Measurements from ENCODE around the gene MLH3.

The MLH3 gene

DNA sequence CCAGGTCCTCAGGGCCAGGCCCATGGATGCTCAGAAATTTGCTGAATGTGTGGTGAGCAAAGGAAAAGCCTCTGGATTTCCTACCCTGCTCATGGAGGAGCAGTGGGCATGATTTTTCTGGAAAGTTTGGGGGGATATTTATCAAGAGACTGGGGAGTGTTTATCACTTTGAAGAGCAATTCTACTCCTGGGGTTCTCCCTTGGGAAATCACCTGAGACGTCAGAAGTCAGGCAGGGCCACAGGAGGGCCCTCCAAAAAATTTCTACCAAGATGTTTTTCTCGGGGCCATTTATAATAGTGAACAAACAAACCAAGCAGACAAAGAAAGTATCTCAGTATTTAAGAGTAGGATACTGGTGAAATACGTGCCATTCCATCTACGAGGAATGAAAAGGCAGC lies 68.6 kb downstream of the MLH3 start:
- no peak for DNase-seq

GRCh38 chr14:74981833-74982232 lies 69.4 kb downstream of the MLH3 start:
- no peak for DNase-seq

DNA sequence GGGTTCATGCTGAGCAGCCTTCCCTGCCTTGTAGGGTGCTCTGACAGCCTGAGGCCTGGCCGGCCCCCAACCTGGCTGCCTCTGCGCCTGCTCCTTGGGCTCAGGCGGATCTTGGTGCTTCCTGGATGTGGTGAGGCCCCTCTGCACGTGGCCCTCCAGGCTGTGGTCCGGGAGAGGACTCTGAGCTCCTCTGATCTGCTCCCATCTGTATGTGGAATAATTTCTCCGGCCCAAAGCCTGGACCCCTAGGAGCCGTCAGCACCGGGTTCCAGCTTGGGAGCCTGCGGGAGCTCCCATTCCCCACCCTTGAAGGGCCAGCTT lies 69.8 kb downstream of the MLH3 start:
- no peak for DNase-seq

GRCh38 chr14:74980731-74981461 lies 70.4 kb downstream of the MLH3 start:
- no peak for DNase-seq

GRCh38 chr14:74980398-74980730 lies 70.9 kb downstream of the MLH3 start:
- no peak for DNase-seq

- no peak for DNase-seq
These were observed 71.5 kb downstream of the MLH3 start for GRCh38 chr14:74979442-74980397.

- DNase-seq, result no peak
These were observed 72.2 kb downstream of the MLH3 start for GRCh38 chr14:74979029-74979428.

- DNase-seq, result no peak
These were observed 72.8 kb downstream of the MLH3 start for GRCh38 chr14:74978416-74978947.

- no peak for DNase-seq
These were observed 73.3 kb downstream of the MLH3 start for GRCh38 chr14:74977901-74978385.

- no peak for DNase-seq
These were observed 73.9 kb downstream of the MLH3 start for GRCh38 chr14:74977164-74977900.

DNA sequence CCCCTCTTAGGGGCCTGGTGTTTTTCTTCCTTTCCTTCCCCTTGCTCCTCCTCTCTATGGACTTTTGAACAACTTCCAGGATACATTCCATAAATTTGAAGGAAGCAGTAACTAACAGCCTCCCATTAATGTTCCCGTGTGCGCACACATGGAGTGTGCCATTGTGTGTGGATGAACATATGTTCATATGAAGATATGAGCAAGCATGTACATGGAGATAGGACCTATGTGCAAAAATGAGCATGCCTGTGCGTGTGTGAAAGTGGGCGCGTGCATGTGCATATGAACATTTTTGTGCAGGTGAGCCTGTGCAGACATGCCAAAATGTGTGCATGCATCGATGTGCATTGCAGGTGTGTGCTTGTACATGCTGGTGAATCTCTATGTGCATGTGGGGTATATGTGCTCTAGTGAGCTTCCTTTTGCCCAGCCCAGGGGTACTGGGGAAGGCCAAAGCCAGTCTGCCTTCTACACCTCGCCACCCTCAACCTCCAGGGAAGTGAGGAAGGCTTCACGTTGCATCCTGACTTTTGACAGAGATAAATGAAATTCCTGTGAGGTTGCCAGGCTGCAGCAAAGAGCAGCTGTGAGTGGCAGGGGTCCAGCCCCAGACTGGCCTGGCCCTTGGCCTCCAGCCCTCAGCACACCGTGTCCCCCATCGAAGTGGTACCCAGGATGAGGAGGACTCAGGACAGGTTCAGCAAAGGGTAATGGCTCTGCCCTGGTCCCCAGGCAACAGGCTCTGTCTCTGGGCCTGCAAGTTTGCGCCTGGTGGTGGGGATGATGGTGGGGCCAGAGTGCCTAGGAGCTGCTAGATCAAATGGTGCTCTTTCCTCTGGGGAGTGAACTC lies 74.8 kb downstream of the MLH3 start:
- DNase-seq, result no peak

DNA sequence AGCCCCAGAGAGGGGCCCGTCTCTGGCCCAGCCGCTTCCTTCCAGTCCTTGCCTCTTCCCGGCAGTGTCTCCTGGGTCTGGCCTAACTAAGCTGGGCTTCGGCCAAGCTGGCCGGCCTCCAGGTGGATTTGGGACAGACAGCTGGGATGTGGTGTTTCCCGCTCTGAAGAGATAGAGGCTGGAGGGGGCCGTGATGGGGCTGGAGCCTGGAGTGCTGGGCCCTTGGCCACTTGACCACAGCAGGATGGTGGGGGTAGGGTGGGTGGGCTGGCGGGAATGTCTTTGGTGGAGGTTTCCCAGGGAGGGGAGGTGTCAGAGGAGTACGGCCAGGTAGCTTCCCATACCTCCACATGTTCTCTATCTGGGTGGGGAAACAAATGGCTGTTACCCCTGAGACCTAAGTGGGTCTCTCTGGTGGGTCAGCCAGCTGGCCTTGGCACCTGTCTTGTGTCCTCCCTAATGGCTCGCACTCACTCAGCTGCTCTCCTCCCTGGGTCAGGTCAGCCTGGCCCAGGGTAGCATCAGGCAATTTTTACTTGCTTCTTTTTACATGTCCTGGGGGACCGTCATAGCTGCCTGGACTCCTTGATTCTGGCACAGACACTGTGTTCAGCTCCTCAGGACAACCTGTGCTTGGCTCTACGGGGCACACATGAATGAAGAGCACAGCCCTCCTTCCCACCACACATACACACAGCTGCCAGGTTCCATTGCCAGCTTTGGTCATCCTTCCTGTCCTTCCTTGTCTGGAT lies 76.0 kb downstream of the MLH3 start:
- no peak for DNase-seq

GRCh38 chr14:74974364-74975058 lies 76.8 kb downstream of the MLH3 start:
- no peak for DNase-seq

DNA sequence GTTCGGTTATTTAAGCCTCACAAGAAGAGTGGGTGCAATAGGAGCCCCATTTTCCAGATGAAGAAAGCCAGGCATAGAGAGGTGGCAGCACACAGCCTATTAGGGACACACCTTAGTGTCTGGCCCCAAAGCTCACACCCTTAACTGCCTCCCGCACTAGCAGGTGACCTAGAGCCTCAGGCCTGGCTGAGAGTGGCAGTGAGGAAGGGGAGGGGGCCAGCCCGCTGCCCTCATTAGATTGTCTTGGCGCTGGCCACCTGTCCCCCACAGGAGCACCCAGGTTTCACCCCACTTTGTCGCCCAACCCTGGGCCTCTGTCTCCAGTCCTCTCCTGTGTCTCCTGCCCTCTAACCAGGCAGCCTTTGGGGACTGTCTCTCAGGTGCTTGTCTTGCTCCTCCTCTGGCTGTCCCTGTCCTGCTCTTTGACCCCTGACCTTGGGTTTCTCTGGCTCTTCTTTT lies 77.3 kb downstream of the MLH3 start:
- DNase-seq, result no peak

GRCh38 chr14:74973003-74973653 lies 78.1 kb downstream of the MLH3 start:
- no peak for DNase-seq

DNA sequence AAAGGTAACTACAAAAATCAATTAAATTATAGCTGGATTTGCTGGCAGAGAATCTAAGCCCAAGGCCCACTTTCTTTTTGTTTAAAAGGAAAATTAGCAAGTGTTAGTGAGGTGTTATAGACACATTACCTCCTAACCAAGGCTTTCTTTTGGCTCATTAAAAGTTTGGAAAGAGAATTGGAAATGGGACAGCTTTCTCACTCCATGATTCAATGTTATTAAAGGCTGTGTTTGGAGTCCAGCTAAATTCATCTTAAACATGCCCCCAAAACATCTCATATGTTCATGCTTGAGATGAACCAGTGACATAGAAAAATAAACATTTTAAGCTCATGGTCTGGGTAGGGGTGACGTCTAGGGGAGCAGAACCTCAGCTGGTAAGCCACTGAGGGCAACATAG lies 82.5 kb downstream of the MLH3 start:
- DNase-seq, result no peak

DNA sequence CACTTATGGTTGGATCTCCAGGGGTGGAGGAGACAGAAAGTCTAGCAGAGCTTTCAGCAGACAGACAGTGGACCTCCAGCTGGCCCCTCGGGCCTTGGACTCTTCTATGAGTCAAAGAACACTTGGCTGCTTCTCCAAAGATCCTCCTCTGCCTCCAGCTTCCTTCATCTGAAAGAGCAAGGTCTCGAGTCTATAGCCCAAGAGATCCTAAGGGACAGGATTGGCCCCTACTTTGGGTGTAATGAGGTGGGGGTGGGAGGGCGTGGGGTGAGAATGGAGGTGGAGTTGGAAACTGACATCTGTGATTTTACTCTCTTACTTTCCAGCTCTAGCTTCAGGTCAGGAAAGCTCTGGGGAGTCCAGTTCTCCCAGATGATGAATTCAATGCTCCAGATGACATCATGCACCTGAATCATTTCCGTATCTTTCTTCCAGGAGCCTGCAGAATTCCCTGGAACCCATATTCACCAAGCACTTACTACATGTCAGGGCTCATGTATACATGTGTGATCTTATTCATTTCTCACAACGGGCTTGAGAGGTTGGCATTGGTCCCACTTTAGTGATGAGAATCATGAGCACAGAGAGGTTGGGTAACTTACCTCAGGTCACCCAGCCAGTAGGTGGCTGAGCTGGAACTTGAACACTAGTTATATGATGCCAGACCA lies 85.6 kb downstream of the MLH3 start:
- no peak for DNase-seq

- DNase-seq, result no peak
These were observed 86.3 kb downstream of the MLH3 start for GRCh38 chr14:74964787-74965485.
